Pulmonary artery endothelial cell (primary cell): ENCODE results near the gene RASEF. TPM values are rescaled to one million over a fixed set of nuclear protein-coding genes. Genes with fewer than 3 reads are reported as not detected.
"Not testable (repeated sequence)": the region's sequence is repeated elsewhere in the genome, so short reads cannot be mapped to it uniquely, and the experiment has no call there.

Source experiments
- DNase-seq: peaks from one replicate; pipeline ENCODE4 v3.0.0-alpha.2; 2011; ENCODE audit warnings: low read depth, low spot score
- total RNA-seq: library from RNA; depleted of rRNA; stranded (reverse); fragments of >200 nt; gene quantifications from 2 replicates; pipeline ENCODE4 v1.2.3, GENCODE V29; 2014

Gene RASEF
- 0.07 TPM in 1 of 2 replicates, not detected in the other for total RNA-seq

- DNase-seq = no peak
These were observed at the start of gene RASEF for GRCh38 chr9:83062651-83063527. RASEF (minus strand) TSS chr9:83063142; CDS start chr9:83062867, 275 bp downstream.

GRCh38 chr9:83111169-83111568 lies 48.2 kb upstream of the RASEF start:
- DNase-seq = no peak

- no peak for DNase-seq
These were observed 46.4 kb upstream of the RASEF start for GRCh38 chr9:83109296-83109695.

GRCh38 chr9:83108208-83108607 lies 45.3 kb upstream of the RASEF start:
- DNase-seq = no peak

- DNase-seq = no peak
These were observed 43.8 kb upstream of the RASEF start for GRCh38 chr9:83106772-83107171.

GRCh38 chr9:83106263-83106662 lies 43.3 kb upstream of the RASEF start:
- no peak for DNase-seq

- no peak for DNase-seq
These were observed 34.7 kb upstream of the RASEF start for GRCh38 chr9:83097633-83098032.

- DNase-seq = not testable (repeated sequence)
These were observed 30.4 kb upstream of the RASEF start for GRCh38 chr9:83093311-83093710.

- DNase-seq = no peak
These were observed 18.9 kb upstream of the RASEF start for GRCh38 chr9:83081846-83082245.

- no peak for DNase-seq
These were observed 18.1 kb upstream of the RASEF start for GRCh38 chr9:83081010-83081409.

- not testable (repeated sequence) for DNase-seq
These were observed 13.0 kb upstream of the RASEF start for GRCh38 chr9:83075932-83076331.

- DNase-seq = not testable (repeated sequence)
These were observed 9.6 kb upstream of the RASEF start for GRCh38 chr9:83072498-83072897.

GRCh38 chr9:83071626-83072025 lies 8.7 kb upstream of the RASEF start:
- DNase-seq = no peak

- no peak for DNase-seq
These were observed 7.3 kb upstream of the RASEF start for GRCh38 chr9:83070261-83070660.

- DNase-seq = no peak
These were observed 6.7 kb upstream of the RASEF start for GRCh38 chr9:83069651-83070050.

- DNase-seq = no peak
These were observed 5.5 kb upstream of the RASEF start for GRCh38 chr9:83068414-83068813.

GRCh38 chr9:83067579-83067978 lies 4.6 kb upstream of the RASEF start:
- no peak for DNase-seq

GRCh38 chr9:83066771-83067170 lies 3.8 kb upstream of the RASEF start:
- no peak for DNase-seq

GRCh38 chr9:83065233-83065632 lies 2.3 kb upstream of the RASEF start:
- DNase-seq = no peak

GRCh38 chr9:83061990-83062650 lies 822 bp downstream of the RASEF start:
- DNase-seq = no peak

GRCh38 chr9:83061036-83061435 lies 1.9 kb downstream of the RASEF start:
- DNase-seq = no peak

GRCh38 chr9:83060556-83060955 lies 2.4 kb downstream of the RASEF start:
- DNase-seq = no peak

GRCh38 chr9:83059417-83059816 lies 3.5 kb downstream of the RASEF start:
- no peak for DNase-seq
